ENCODE measurements around the gene NFX1.

Gene NFX1

GRCh38 chr9:33290247-33291030, at the start of gene NFX1:
Gene NFX1 (plus strand): TSS chr9:33290516. CDS start chr9:33290573, 57 bp downstream.
- DNase-seq, result peak; percentile 98

- no peak for DNase-seq
Measured at GRCh38 chr9:33241298-33241697, 49.0 kb upstream of the NFX1 start.

GRCh38 chr9:33242609-33243134, 47.6 kb upstream of the NFX1 start:
- DNase-seq, result no peak

- DNase-seq, result no peak
Measured at GRCh38 chr9:33244137-33244784, 46.1 kb upstream of the NFX1 start.

GRCh38 chr9:33245341-33245740, 45.0 kb upstream of the NFX1 start:
- no peak for DNase-seq

GRCh38 chr9:33246269-33246860, 44.0 kb upstream of the NFX1 start:
- DNase-seq, result no peak

GRCh38 chr9:33248606-33249005, 41.7 kb upstream of the NFX1 start:
- DNase-seq, result no peak

GRCh38 chr9:33249087-33249658, 41.1 kb upstream of the NFX1 start:
- DNase-seq, result no peak

- DNase-seq, result no peak
Measured at GRCh38 chr9:33249983-33250382, 40.3 kb upstream of the NFX1 start.

GRCh38 chr9:33250458-33250995, 39.8 kb upstream of the NFX1 start:
- DNase-seq, result no peak

- no peak for DNase-seq
Measured at GRCh38 chr9:33254211-33254610, 36.1 kb upstream of the NFX1 start.

GRCh38 chr9:33255014-33255413, 35.3 kb upstream of the NFX1 start:
- DNase-seq, result no peak

- no peak for DNase-seq
Measured at GRCh38 chr9:33255471-33255870, 34.8 kb upstream of the NFX1 start.

GRCh38 chr9:33256236-33256635, 34.1 kb upstream of the NFX1 start:
- no peak for DNase-seq

GRCh38 chr9:33257276-33257675, 33.0 kb upstream of the NFX1 start:
- DNase-seq, result no peak

- no peak for DNase-seq
Measured at GRCh38 chr9:33260372-33260771, 29.9 kb upstream of the NFX1 start.

GRCh38 chr9:33263131-33264002, 26.9 kb upstream of the NFX1 start:
- no peak for DNase-seq

- DNase-seq, result no peak
Measured at GRCh38 chr9:33264003-33264472, 26.3 kb upstream of the NFX1 start.

GRCh38 chr9:33264473-33265177, 25.7 kb upstream of the NFX1 start, which contains the start of the genes BAG1 and CHMP5:
Gene BAG1 (minus strand): TSS chr9:33264708.
Gene CHMP5 (plus strand): TSS chr9:33265049. CDS start chr9:33265079, 30 bp downstream.
- peak; percentile 100 for DNase-seq

GRCh38 chr9:33265211-33265865, 25.0 kb upstream of the NFX1 start:
- DNase-seq, result no peak

Measured in NCI-H1092 (cell line).